ENCODE results near the gene SOX2.
"Not testable (repeated sequence)": the region's sequence is repeated elsewhere in the genome, so short reads cannot be mapped to it uniquely, and the experiment has no call there.

The SOX2 gene

DNA sequence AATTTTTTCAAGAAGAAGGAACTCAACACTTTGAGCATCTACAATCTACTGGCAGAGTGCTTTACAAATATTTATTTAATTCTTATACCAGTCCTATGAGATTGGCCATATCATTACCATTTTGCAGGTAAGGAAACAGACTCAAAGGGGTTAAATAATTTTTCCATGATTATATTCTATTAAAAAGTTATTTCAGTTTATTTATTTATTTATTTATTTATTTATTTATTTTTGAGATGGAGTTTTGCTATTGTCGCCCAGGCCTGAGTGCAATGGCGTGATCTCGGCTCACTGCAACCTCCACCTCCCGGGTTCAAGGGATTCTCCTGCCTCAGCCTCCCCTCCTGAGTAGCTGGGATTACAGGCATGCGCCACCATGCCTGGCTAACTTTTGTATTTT is 52.3 kb downstream of the SOX2 start:
- DNase-seq = not testable (repeated sequence)
